GM12874 (cell line): Measurements from ENCODE around the gene OR3A2.

Experiments
- CTCF ChIP-seq: IDR thresholded peaks from 2 replicates; pipeline ENCODE4 v1.5.1; 2011; ENCODE audit warnings: low read depth, mild to moderate bottlenecking, control low read depth, low read length, moderate library complexity; ENCODE audit not compliant: insufficient read depth

Gene OR3A2

GRCh38 chr17:3398310-3398709, 12.2 kb upstream of the OR3A2 start, which contains the start of gene OR1E1:
Gene OR1E1, minus strand, starts transcription at chr17:3398410. Its CDS starts 0 bp downstream, at chr17:3398410.
- no peak for TF ChIP-seq CTCF

- TF ChIP-seq CTCF, result no peak
These were observed 3.7 kb upstream of the OR3A2 start for GRCh38 chr17:3389791-3390190.

- TF ChIP-seq CTCF, result no peak
These were observed 4.2 kb downstream of the OR3A2 start for GRCh38 chr17:3381957-3382356.

GRCh38 chr17:3378321-3378720, 7.8 kb downstream of the OR3A2 start:
- TF ChIP-seq CTCF, result no peak

GRCh38 chr17:3335876-3336275, 50.2 kb downstream of the OR3A2 start:
- TF ChIP-seq CTCF, result no peak

- TF ChIP-seq CTCF, result no peak
These were observed 67.8 kb downstream of the OR3A2 start for GRCh38 chr17:3318336-3318735.

- no peak for TF ChIP-seq CTCF
These were observed 69.3 kb downstream of the OR3A2 start for GRCh38 chr17:3316836-3317235.

GRCh38 chr17:3308603-3309002, 77.5 kb downstream of the OR3A2 start:
- no peak for TF ChIP-seq CTCF
